Measurements from ENCODE around the gene PACSIN3.
"Not testable (repeated sequence)": the region's sequence is repeated elsewhere in the genome, so short reads cannot be mapped to it uniquely, and the experiment has no call there.

Gene PACSIN3

DNA sequence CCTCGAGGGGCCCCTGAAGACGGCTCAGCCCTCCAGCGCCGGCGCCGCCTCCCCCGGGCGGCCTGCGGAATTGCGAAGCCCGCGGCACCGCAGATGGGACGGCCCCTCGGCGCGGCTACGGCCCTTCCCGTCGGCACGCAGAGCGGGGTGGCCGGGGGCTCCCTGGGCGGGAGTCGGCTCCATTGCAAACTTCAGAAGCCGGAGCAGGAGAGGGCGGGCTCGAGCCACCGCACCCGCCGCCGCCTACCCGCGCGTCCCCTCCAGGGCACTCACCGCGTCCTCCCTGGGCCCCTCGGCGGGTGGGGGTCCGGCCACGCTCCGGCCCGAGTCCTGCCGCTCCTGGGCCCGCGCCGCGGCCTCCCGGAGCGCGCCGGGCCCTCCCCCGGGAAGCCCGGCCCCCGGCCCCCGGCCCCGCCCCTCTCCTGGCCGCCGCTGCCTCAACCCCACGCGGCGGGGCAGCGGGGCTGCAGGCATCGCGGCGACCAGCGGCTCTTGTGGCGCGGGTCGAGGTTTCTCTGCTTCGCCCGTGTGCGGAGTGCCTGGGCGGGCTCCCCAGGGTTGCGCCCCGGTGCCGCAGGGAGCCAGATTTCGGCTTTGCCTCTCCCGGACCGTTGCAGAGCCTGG, at the start of gene PACSIN3:
Gene PACSIN3 (minus strand): TSS at position 359 of the 624 bp plus-strand sequence. CDS start 3,707 bp downstream, outside the sequence.
- in situ Hi-C loops (cut with MboI; ENCODE audit: low sequenced_read_pairs): no loop called here

DNA sequence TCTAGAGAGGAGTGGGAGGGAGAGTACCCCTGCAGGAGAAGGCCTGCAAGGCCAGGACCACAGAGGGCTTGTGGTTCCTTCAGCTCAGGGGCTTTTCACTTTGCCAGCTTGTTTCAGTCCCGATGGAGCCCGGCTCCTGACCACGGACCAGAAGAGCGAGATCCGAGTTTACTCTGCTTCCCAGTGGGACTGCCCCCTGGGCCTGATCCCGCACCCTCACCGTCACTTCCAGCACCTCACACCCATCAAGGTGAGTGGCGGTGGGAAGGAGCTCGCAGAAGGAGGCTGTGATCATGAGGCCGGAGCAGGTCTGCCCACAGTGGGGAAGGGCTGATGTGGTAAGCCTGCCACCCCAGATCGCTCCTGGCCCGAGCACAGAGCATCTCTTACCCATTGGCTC, 48.9 kb upstream of the PACSIN3 start:
- in situ Hi-C loops (cut with MboI; ENCODE audit: low sequenced_read_pairs): no loop called here

DNA sequence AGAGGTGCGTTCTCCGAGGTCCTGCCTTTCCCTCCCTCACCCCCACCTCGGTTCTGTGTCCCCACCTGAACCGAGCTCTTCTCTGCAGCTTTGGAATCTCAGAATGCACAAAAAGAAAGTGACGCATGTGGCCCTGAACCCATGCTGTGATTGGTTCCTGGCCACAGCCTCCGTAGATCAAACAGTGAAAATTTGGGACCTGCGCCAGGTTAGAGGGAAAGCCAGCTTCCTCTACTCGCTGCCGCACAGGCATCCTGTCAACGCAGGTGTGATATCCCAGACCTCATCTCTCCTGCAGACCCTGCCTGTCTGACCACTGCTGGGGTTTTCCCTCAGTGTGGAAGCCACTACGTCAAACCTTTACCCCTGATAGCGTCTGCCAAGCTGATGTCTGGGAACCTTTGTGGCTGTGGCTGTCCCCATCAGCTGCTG, 48.5 kb upstream of the PACSIN3 start:
- in situ Hi-C loops (cut with MboI; ENCODE audit: low sequenced_read_pairs): no loop called here

DNA sequence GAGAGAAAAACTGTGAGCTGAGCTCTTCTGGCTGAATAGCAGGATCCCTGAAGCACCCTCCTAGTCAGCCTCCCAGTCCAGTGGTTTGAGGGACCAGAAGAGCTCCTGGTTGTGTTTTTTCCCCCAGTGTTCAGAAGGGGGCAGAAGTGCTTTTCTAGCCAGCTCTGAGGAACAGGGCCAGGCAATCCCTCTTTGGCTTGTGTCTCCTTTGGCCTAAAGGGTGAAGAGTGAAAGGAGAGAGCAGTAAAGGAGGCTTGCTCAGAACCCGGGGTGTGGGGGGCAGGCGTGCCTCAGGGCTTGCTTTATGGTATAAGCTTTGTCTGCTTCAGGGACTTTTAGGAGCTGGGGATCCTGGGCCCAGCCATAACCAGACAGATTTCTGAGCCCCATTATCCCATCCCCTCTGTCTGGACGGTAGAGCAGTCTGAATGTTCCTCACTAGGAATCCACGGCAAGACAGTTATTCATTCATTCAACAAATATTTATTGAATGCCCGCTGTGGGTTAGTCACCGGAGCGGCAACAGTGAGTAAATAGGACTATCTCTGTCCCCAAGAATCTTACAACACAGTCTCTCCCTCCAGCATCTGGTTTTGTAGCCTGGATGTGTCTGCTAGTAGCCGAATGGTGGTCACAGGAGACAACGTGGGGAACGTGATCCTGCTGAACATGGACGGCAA, 47.9 kb upstream of the PACSIN3 start:
- in situ Hi-C loops (cut with MboI; ENCODE audit: low sequenced_read_pairs): no loop called here

DNA sequence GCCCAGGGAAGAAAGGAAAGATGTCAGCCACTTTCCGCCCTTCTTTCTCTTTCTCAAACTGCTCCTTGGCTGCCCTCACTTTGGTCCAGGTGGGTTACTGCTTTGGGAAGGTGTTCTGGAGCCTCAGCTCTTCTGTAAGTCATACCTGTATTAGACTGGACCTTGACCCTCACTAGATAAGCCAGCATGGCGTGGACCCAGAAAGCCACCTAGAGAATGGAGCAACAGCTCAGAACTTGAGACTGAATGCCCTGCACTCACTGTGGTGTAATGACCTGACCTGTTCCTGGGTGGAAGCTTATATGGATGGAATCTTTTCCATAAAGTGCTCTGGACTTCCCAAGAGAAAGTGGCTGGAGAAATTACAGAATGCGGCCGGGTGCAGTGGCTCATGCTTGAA, 46.8 kb upstream of the PACSIN3 start:
- in situ Hi-C loops (cut with MboI; ENCODE audit: low sequenced_read_pairs): no loop called here

DNA sequence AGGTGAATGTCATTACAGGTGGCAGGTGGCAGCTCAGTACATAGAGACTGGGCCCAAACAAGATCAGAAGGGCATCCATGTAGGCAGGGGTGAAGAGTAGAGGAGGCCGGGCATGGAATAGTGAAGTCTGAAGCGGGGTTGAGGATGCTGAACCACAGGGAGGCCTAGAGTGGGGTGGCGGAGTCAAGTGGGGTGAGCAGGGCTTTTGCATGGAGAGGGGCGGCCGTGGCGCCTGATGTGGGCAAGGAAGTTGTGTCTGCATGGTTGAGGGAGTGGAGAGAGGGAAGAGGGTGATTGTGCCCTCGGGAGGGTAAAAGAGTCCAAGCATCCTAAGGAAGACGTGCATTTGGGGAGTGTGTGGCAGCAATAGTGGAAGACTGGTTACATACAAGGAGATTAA, 42.9 kb upstream of the PACSIN3 start:
- in situ Hi-C loops (cut with MboI; ENCODE audit: low sequenced_read_pairs): no loop called here

DNA sequence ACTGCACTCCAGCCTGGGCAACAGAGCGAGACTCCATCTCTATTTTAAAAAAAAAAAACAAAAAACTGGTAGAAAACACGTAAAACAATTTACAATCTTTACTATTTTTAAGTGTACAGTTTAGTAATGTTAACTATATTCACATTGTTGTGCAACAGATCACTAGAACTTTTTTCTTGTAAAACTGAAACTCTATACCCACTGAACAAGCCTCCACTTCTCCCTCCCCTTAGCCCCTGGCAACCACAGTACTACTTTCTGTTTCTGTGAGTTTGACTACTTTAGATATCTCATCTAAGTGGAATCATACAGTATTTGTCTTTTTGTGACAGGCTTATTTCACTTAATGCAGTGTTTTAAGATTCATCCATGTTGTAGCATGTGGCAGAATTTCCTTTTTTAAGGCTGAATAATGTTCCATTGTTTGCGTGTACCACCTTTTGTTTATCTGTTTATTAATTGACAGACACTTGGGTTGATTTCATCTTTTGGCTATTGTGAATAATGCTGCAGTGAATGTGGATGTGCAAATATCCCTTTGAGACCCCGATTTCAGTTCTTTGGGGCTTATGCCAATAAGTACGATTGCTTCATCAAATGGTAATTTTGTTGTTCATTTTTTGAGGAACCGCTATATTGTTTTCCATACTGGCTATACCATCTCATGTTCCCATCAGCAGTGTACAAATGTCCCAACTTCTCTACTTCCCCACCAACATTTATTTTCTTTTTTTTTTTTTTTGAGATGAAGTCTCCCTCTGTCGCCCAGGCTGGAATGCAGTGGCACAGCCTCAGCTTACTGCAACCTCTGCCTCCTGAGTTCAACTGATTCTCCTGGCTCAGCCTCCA, 39.5 kb upstream of the PACSIN3 start:
- in situ Hi-C loops (cut with MboI; ENCODE audit: low sequenced_read_pairs): no loop called here

DNA sequence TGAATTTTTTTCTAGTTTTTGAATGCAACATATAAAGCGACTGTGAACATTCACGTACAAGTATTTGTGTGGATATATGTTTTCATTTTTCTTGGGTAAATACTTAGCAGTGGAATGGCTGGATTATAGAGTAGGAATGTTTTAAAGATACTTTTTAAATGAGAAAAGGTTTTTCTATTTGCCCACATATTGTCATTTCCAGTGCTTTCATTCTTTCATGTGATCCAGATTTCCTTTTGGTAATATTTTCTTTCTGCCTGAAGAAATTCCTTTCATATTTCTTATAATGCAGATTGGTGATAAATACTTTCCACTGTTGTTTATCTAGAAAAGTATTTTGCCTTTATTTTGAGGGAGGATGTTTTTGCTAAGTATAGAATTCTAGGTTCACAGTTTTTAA, 36.5 kb upstream of the PACSIN3 start:
- in situ Hi-C loops (cut with MboI; ENCODE audit: low sequenced_read_pairs): no loop called here

DNA sequence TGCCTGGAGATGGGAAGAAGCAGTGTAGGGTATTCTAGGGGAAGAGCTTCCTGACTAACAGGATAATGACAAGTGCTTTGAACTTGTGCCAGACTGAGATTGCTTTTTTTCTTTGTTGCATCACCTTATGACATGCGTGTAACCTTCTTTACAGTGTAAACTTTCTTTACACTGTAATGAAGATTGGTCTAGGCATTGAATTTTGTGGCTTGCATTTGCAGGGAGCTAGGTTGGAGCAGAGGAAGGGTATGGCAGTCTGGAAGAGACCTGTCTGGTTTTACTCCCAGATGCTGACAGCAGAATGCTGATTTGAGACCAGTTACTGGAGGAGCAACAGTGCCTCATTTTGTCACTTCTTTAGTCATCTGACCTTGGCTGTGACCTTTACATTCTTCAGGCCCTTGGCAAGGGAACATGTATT, 34.2 kb upstream of the PACSIN3 start:
- in situ Hi-C loops (cut with MboI; ENCODE audit: low sequenced_read_pairs): no loop called here

DNA sequence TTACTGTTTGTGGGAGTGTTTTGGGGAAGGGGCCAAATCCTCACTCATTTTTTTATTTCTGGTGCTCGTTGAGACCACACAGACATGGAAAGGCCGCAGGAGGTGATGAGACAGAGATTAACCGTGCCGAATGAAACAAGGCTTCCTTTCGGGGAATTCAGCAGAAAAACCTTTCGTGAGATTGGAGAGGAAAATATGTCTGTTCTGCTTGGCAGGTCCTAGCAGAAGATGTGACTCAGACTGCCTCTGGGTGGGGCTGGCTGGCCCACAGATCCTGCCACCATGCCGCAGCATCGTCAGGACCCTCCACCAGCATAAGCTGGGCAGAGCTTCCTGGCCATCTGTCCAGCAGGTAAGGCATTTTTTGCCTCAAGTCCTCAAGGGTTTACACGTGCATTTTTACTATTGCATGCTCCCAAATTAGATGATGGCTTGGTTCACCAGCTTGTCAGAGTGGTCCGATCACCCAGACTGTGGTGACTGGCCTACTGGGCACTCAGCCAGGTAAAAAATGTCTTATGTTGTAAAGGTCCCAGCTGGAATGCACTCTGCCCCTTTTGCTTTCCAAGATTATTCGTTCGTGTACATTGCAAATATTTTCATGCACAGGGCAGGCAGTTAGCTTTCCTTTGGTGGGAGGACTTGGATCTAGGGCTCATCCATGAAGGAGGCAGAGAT, 30.0 kb upstream of the PACSIN3 start:
- in situ Hi-C loops (cut with MboI; ENCODE audit: low sequenced_read_pairs): no loop called here

DNA sequence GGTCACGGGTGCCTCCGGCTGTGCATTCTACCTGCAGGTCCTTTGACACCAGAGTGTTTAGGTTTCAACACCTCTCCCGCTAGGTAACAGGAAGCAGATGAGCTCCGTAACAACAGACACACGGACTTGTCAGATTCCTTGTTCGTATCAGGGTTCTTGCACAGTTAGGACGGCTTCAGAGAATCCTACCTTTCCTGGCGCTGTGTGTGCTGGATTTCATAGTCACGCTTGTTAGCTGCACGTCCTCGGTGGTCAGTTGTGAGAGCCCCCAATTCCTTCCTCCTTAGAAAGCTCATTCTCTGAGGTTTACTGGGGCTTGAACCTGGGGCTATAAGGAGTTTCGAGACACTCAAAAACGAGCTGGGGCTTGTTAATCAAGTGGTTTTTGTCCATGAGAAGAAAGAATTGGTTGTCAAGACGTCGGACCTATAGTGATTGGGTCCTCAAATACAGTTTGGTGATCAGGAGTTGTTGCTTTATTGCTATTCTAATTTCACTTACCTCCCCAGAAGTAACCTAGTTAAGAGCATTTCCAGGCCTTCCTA, 29.2 kb upstream of the PACSIN3 start:
- in situ Hi-C loops (cut with MboI; ENCODE audit: low sequenced_read_pairs): no loop called here

DNA sequence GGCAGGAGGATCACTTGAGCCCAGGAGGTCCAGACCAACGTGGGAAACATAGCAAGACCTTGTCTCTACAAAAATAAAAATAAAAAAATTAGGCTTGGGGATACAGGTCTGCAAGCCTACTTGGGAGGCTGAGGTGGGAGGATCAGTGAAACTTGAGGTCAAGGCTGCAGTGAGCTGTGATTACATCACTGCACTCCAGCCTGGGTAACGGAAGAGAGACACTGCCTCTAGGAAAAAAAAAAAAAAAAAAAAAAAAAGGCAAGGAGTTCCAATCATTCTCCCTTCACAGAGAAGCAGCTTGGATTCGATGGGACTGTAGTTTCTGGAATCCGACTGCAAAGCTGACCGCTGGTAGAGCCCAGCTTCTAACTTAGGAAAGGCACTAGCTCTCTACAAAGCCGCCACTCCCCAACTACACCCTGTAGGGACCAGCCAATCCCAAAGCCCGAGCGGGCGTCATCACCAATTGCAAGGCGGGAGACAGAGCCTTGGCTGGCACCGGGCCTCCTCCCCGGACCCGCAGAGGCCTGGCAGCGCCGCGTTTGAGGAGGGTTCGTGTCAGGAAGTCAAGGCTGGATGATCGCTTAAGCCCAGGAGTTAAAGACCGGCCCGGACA, 27.8 kb upstream of the PACSIN3 start:
- in situ Hi-C loops (cut with MboI; ENCODE audit: low sequenced_read_pairs): no loop called here

DNA sequence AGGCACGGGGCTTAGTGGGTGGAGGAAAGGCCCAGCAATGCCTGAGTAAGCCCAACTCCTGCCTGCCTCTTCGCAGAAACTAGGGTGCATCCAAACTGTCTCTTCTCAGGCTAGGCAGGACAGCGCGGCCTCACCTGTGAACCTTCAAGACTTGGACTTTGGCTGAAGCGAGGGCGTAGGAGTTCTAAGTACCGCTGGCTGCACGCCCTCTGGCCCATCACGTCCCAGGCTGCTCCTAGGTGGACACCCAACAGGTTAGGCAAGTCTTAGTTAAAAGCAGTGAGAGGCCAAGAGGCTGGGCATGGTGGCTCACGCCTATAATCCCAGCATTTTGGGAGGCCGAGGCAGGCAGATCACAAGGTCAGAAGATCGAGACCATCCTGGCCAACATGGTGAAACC, 26.7 kb upstream of the PACSIN3 start:
- in situ Hi-C loops (cut with MboI; ENCODE audit: low sequenced_read_pairs): no loop called here

DNA sequence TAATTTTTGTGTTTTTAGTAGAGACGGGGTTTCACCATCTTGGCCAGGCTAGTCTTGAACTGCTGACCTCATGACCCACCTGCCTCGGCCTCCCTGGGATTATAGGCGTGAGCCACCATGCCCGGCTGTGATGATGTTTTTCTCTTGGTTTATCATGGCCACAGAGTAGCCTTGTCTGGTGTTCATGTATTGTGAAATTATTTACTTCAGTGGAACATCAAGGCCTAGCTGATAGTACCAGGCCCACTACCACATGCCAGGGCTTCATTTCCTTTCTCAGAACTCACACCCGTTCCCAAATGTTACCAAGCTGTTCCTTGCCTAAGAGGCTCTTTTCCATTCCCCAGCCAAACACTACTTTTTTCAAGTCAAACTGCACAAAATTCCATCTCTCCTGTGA, 22.4 kb upstream of the PACSIN3 start:
- in situ Hi-C loops (cut with MboI; ENCODE audit: low sequenced_read_pairs): no loop called here

DNA sequence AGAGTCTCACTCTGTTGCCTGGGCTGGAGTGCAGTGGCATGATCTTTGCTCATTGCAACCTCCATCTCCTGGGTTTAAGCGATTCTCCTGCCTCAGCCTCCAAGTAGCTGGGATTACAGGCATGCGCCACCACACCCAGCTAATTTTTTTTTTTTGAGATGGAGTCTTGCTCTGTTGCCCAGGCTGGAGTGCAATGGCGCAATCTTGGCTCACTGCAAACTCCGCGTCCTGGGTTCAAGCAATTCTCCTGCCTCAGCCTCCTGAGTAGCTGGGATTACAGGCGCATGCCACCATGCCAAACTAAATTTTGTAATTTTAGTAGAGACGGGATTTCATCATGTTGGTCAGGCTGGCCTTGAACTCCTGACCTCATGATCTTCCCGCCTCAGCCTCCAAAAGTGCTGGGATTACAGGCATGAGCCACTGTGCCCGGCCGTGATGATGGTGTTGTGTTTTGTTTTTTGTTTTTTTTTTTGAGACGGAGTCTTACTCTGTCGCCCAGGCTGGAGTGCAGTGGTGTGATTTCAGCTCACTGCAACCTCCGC, 21.8 kb upstream of the PACSIN3 start:
- in situ Hi-C loops (cut with MboI; ENCODE audit: low sequenced_read_pairs): not testable (repeated sequence)

DNA sequence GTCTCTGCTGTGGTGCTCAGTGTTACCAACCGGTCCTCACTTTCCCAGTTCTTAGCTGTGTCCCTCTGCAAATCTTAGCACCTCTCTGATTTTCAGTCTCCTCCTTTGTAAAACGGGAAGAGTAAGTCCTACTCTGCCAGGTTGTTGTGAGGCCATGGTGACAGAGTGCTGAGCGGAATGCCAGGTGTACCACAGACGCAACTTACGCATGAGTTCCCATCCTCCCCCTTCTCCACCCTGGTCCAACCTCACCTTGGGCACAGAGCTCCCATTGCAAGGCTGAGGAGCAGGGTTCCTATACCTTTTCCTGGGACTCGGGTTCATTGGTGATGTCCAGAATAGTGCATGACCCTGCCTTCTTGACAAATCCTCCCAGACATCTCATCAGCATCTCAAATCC, 21.2 kb upstream of the PACSIN3 start:
- in situ Hi-C loops (cut with MboI; ENCODE audit: low sequenced_read_pairs): no loop called here

DNA sequence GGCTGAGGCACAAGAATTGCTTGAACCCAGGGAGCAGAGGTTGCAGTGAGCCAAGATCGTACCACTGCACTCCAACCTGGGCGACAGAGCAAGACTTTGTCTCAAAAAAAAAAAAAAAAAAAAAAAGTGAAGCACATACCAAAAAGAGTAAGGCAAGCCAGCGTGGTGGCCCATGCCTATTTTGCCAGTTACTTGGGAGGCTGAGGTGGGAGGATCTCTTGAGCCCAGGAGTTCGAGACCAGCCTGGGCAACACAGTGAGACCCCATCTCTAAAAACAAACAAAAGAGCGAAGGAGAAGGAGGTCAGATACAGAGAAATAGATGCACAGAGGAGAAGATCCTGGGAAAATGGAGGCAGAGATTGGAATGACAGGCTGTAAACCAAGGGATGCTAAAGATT, 20.3 kb upstream of the PACSIN3 start:
- in situ Hi-C loops (cut with MboI; ENCODE audit: low sequenced_read_pairs): not testable (repeated sequence)

DNA sequence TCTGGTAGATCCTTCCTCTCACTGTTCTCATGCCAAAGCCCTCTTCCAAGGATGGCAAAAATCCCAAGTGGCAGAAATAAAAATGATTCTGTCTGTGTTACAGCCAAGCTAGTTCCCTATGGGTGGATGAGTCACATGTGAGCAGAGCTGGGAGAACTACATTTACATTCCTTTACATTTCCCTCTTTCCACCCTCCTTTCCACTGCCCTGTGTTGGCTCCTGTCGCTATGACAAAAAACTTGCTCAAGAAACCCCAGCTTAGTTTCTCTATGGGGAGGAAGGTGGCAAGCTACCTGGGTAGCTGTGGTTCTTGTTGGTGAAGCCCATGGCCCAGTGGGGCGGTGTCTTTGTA, 18.4 kb upstream of the PACSIN3 start:
- in situ Hi-C loops (cut with MboI; ENCODE audit: low sequenced_read_pairs): no loop called here

DNA sequence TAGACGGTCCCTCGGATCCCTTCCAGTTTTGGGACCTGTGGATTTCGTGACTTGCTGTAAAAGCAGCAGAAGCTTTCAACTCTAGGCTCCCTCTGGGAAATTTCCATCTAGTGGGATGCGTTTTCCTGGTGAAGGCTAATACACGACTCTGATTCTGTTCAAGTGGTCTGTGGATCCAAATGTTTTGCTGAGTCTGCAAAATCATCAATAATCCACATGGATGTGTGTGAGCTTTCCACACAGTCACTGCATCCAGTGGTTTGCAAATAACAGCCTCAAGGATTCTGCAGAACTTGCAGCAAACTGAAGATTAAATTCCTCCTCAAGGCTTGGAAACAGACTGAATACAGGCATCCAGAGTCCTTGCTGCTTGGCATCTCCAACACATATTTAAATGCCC, 16.3 kb upstream of the PACSIN3 start:
- in situ Hi-C loops (cut with MboI; ENCODE audit: low sequenced_read_pairs): no loop called here

DNA sequence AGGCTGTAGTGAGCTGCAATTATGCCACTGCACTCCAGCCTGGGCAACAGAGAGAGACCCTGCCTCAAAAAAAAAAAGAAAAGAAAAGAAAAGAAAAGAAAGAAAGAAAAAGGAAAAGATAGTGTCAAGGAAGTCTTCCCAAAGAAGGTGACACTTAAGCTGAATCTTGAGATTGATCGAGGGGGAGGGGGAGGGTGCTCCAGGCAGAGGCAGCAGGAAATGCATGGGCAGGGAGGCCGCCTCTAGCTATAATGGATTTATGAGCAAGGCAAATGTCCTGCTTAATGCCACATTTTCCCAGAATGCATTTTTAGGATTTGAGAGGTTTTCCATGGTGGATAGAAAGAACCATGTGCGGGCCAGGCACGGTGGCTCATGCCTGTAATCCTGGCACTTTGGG, 14.8 kb upstream of the PACSIN3 start:
- in situ Hi-C loops (cut with MboI; ENCODE audit: low sequenced_read_pairs): no loop called here

All from HL-60/S4 treated with retinoic acid at 250 ng/mL for 4 days and 3 days (cell line).